ENCODE results near the gene XKR7.

Gene XKR7

DNA sequence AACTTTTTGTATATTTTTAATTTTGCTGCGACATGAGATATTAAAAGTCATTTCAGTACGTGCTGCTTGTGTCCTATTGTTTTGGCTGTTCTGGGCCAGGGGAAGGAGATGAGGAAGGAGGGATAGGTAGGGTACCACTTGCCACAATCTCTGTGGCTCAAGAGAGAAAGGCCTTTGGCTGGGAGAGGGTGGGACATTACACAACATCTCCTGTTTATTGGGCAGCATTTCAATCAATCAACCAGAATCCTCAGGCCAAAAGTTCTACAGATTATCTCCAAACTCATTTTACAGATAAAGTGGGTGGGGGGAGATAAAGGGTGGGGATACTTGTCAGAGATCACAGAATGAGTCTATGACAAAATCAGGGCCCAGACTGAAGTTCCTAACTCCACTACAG, 35.4 kb downstream of the XKR7 start:
- Histone ChIP-seq H3K27ac (ENCODE audit: low read length, poor library complexity, severe bottlenecking) (no peak overlapping the region), H2BK15ac (ENCODE audit: low read depth, poor library complexity, severe bottlenecking) (no peak overlapping the region), H3K18ac (ENCODE audit: low read depth in 1 of 2, low read length in 2 of 2) (no peak overlapping the region), H3K23ac (ENCODE audit: low read length in 2 of 2) (no peak overlapping the region), H4K91ac (ENCODE audit: low read length) (no peak overlapping the region), H3K4ac (ENCODE audit: low read depth in 1 of 2, low read length in 2 of 2) (no peak overlapping the region), H3K9ac (ENCODE audit: low read length) (no peak overlapping the region), H3K27me3 (ENCODE audit: control insufficient read depth in 1 of 2, insufficient read depth in 1 of 2, low read length in 2 of 2) (peaks cover 68 to 83% of the 10 kb centered on the region in 2 experiments), H2AFZ (ENCODE audit: low read depth, low read length) (no peak overlapping the region), H2BK12ac (ENCODE audit: low read length in 2 of 2) (no peak overlapping the region), H3K79me1 (replicated peaks; ENCODE audit: low read length, poor library complexity, severe bottlenecking) (no peaks in the 10 kb centered on the region), H2AK5ac (ENCODE audit: low read length, severe bottlenecking) (no peak overlapping the region), H3K4me3 (ENCODE audit: insufficient read depth in 1 of 2, low read depth in 1 of 2, low read length in 2 of 2) (no peak overlapping the region), H3K4me1 (ENCODE audit: control insufficient read depth, insufficient read depth, low read depth, low read length) (peaks cover 8% of the 10 kb centered on the region), H3K9me3 (ENCODE audit: control insufficient read depth, low read length) (no peaks in the 10 kb centered on the region), H2BK120ac (ENCODE audit: low read depth, low read length) (no peak overlapping the region), H3K14ac (ENCODE audit: low read length in 2 of 2) (no peak overlapping the region), H4K8ac (ENCODE audit: low read length) (no peak overlapping the region), H3K36me3 (ENCODE audit: control insufficient read depth in 1 of 2, insufficient read depth in 2 of 2, low read depth in 1 of 2, low read length in 2 of 2) (no peaks in the 10 kb centered on the region), H2BK5ac (ENCODE audit: low read depth, low read length, poor library complexity, severe bottlenecking) (no peak overlapping the region), H3K4me2 (ENCODE audit: low read length, poor library complexity, severe bottlenecking) (no peak overlapping the region)
- WGBS, result 71% methylated on average over 2 of the region's 2 CpGs
- no peak for DNase-seq

DNA sequence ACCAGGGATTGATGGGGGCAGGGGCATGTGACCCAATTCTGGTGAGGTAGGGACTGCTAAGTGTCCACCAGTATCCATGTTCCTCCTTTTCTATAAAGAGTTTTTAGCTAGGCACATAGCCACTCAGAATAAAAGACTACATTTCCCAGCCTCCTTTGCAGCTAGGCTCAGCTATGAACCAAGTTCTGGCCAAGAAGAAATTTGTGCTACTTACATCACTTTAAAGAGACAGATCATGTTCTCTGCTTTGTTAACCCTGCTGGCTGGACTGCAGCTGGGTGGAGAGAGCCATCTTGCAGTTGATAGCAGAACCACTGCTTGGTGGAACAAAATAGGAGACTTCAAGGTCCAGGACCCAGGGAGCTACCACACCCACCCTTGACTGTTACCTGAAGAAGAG, 37.0 kb downstream of the XKR7 start:
- Histone ChIP-seq H4K8ac (ENCODE audit: low read length) (no peak overlapping the region), H3K4me2 (ENCODE audit: low read length, poor library complexity, severe bottlenecking) (no peak overlapping the region), H3K4me1 (ENCODE audit: control insufficient read depth, insufficient read depth, low read depth, low read length) (peaks cover 8% of the 10 kb centered on the region), H3K14ac (ENCODE audit: low read length in 2 of 2) (no peak overlapping the region), H2BK12ac (ENCODE audit: low read length in 2 of 2) (no peak overlapping the region), H2AFZ (ENCODE audit: low read depth, low read length) (no peak overlapping the region), H2BK5ac (ENCODE audit: low read depth, low read length, poor library complexity, severe bottlenecking) (no peak overlapping the region), H3K79me1 (replicated peaks; ENCODE audit: low read length, poor library complexity, severe bottlenecking) (no peaks in the 10 kb centered on the region), H3K27me3 (ENCODE audit: control insufficient read depth in 1 of 2, insufficient read depth in 1 of 2, low read length in 2 of 2) (peaks cover 70 to 72% of the 10 kb centered on the region in 2 experiments), H3K4ac (ENCODE audit: low read depth in 1 of 2, low read length in 2 of 2) (no peak overlapping the region), H3K4me3 (ENCODE audit: insufficient read depth in 1 of 2, low read depth in 1 of 2, low read length in 2 of 2) (no peak overlapping the region), H3K9me3 (ENCODE audit: control insufficient read depth, low read length) (no peaks in the 10 kb centered on the region), H3K36me3 (ENCODE audit: control insufficient read depth in 1 of 2, insufficient read depth in 2 of 2, low read depth in 1 of 2, low read length in 2 of 2) (no peaks in the 10 kb centered on the region), H3K23ac (ENCODE audit: low read length in 2 of 2) (no peak overlapping the region), H3K27ac (ENCODE audit: low read length, poor library complexity, severe bottlenecking) (no peak overlapping the region), H3K9ac (ENCODE audit: low read length) (no peak overlapping the region), H4K91ac (ENCODE audit: low read length) (no peak overlapping the region), H2AK5ac (ENCODE audit: low read length, severe bottlenecking) (no peak overlapping the region), H3K18ac (ENCODE audit: low read depth in 1 of 2, low read length in 2 of 2) (no peak overlapping the region), H2BK120ac (ENCODE audit: low read depth, low read length) (no peak overlapping the region), H2BK15ac (ENCODE audit: low read depth, poor library complexity, severe bottlenecking) (no peak overlapping the region)
- peak; percentile 35 for DNase-seq

DNA sequence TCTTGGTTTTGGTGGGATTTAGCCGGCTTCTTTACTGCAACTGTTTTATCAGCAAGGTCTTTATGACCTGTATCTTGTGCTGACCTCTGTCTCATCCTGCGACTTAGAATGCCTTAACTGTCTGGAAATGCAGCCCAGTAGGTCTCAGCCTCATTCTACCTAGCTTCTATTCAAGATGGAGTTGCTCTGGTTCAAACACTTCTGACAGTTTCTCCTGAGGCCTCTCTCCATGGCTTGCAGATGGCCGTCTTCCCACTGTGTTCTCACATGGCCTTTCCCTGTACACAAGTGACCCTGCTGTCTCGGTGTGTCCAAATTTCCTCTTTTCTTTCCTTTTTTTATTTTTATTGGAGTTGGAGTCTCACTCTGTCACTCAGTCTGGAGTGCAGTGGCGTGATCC, 38.1 kb downstream of the XKR7 start:
- no peak overlapping the region for H2AFZ ChIP-seq (ENCODE audit: low read depth, low read length)
- H3K4me2 ChIP-seq (ENCODE audit: low read length, poor library complexity, severe bottlenecking), result no peak overlapping the region
- no peak overlapping the region for H2BK120ac ChIP-seq (ENCODE audit: low read depth, low read length)
- H3K4me3 ChIP-seq (ENCODE audit: insufficient read depth in 1 of 2, low read depth in 1 of 2, low read length in 2 of 2), result no peak overlapping the region
- H2BK12ac ChIP-seq (ENCODE audit: low read length in 2 of 2), result no peak overlapping the region
- no peak overlapping the region for H3K27ac ChIP-seq (ENCODE audit: low read length, poor library complexity, severe bottlenecking)
- DNase-seq, result no peak
- H4K91ac ChIP-seq (ENCODE audit: low read length), result no peak overlapping the region
- H3K27me3 ChIP-seq (ENCODE audit: control insufficient read depth in 1 of 2, insufficient read depth in 1 of 2, low read length in 2 of 2), result peaks cover 69 to 70% of the 10 kb centered on the region in 2 experiments
- no peaks in the 10 kb centered on the region for H3K36me3 ChIP-seq (ENCODE audit: control insufficient read depth in 1 of 2, insufficient read depth in 2 of 2, low read depth in 1 of 2, low read length in 2 of 2)
- no peak overlapping the region for H4K8ac ChIP-seq (ENCODE audit: low read length)
- no peak overlapping the region for H2BK5ac ChIP-seq (ENCODE audit: low read depth, low read length, poor library complexity, severe bottlenecking)
- peaks cover 8% of the 10 kb centered on the region for H3K4me1 ChIP-seq (ENCODE audit: control insufficient read depth, insufficient read depth, low read depth, low read length)
- H3K18ac ChIP-seq (ENCODE audit: low read depth in 1 of 2, low read length in 2 of 2), result no peak overlapping the region
- H3K4ac ChIP-seq (ENCODE audit: low read depth in 1 of 2, low read length in 2 of 2), result no peak overlapping the region
- no peak overlapping the region for H3K14ac ChIP-seq (ENCODE audit: low read length in 2 of 2)
- H3K9me3 ChIP-seq (ENCODE audit: control insufficient read depth, low read length), result no peaks in the 10 kb centered on the region
- 72% methylated on average over 5 of the region's 5 CpGs for WGBS
- no peak overlapping the region for H2AK5ac ChIP-seq (ENCODE audit: low read length, severe bottlenecking)
- no peak overlapping the region for H3K9ac ChIP-seq (ENCODE audit: low read length)
- no peaks in the 10 kb centered on the region for H3K79me1 ChIP-seq (replicated peaks; ENCODE audit: low read length, poor library complexity, severe bottlenecking)
- H3K23ac ChIP-seq (ENCODE audit: low read length in 2 of 2), result no peak overlapping the region
- H2BK15ac ChIP-seq (ENCODE audit: low read depth, poor library complexity, severe bottlenecking), result no peak overlapping the region

DNA sequence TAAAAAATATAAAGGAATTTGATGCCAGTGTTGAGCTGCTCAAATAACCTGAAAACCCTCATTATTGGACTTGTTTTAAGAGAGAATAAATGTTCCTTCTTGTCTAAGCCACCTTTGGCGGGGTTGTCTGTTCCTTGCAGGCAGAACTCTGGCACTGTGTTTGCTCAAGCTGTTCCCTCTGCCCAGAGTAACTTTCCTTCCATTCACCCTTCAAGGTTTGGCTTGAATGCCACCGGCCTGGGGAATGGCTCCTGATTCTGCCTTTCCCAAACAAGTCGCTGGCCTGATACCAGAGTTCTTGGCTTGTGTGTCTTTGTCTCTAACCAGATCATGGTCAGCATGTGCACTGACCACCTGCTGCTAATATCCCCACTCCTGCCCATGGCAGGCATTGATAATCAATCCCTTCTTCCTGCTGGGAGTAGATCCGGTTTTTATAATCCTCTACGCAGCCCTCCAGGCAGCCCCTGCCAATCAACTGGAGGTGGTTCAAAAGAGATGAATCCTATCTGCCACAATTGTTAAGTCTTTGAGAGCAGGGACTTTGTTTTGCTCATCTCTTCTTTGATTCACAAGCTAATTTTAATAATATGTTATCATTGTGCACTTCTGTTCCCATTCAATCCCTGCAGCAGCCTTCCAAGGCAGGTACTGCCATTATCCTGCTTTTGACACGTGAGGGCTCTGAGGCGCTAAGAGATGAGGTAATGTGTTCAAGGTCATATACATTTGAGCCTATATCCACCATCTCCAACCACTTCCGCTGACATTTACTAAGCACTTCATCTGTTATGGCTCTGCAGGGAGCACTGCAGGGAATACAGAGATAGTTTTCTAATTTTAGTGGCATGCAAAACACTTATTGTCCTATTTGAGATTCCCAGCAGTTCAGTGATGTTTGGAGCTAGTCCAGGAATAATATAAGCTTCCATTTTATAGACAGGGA, 39.2 kb downstream of the XKR7 start:
- Histone ChIP-seq H3K14ac (ENCODE audit: low read length in 2 of 2) (no peak overlapping the region), H2AK5ac (ENCODE audit: low read length, severe bottlenecking) (no peak overlapping the region), H3K36me3 (ENCODE audit: control insufficient read depth in 1 of 2, insufficient read depth in 2 of 2, low read depth in 1 of 2, low read length in 2 of 2) (no peaks in the 10 kb centered on the region), H3K4me1 (ENCODE audit: control insufficient read depth, insufficient read depth, low read depth, low read length) (peaks cover 8% of the 10 kb centered on the region), H2BK12ac (ENCODE audit: low read length in 2 of 2) (no peak overlapping the region), H2BK120ac (ENCODE audit: low read depth, low read length) (no peak overlapping the region), H3K27ac (ENCODE audit: low read length, poor library complexity, severe bottlenecking) (no peak overlapping the region), H2BK5ac (ENCODE audit: low read depth, low read length, poor library complexity, severe bottlenecking) (no peak overlapping the region), H2BK15ac (ENCODE audit: low read depth, poor library complexity, severe bottlenecking) (no peak overlapping the region), H3K79me1 (replicated peaks; ENCODE audit: low read length, poor library complexity, severe bottlenecking) (no peaks in the 10 kb centered on the region), H3K4me2 (ENCODE audit: low read length, poor library complexity, severe bottlenecking) (no peak overlapping the region), H3K27me3 (ENCODE audit: control insufficient read depth in 1 of 2, insufficient read depth in 1 of 2, low read length in 2 of 2) (peaks cover 66 to 67% of the 10 kb centered on the region in 2 experiments), H4K8ac (ENCODE audit: low read length) (no peak overlapping the region), H3K23ac (ENCODE audit: low read length in 2 of 2) (no peak overlapping the region), H3K4me3 (ENCODE audit: insufficient read depth in 1 of 2, low read depth in 1 of 2, low read length in 2 of 2) (no peak overlapping the region), H3K9ac (ENCODE audit: low read length) (no peak overlapping the region), H3K4ac (ENCODE audit: low read depth in 1 of 2, low read length in 2 of 2) (no peak overlapping the region), H3K18ac (ENCODE audit: low read depth in 1 of 2, low read length in 2 of 2) (no peak overlapping the region), H4K91ac (ENCODE audit: low read length) (no peak overlapping the region), H3K9me3 (ENCODE audit: control insufficient read depth, low read length) (no peaks in the 10 kb centered on the region), H2AFZ (ENCODE audit: low read depth, low read length) (no peak overlapping the region)
- 63% methylated on average over 8 of the region's 8 CpGs for WGBS
- no peak for DNase-seq
